Stimulated activated CD4-positive, alpha-beta T cell treated with anti-CD3 and anti-CD28 coated beads, Interleukin-12 subunit alpha, Interleukin-12 subunit beta, amount 100 ng/mL, for 4 hours (primary cell): ENCODE measurements around the gene DAGLA.

Experiments
- DNase-seq: peaks from one replicate; pipeline ENCODE4 v3.0.0-alpha.2; 2020

Gene DAGLA

GRCh38 chr11:61691380-61692156 lies 11.4 kb downstream of the DAGLA start:
- DNase-seq, result no peak

- no peak for DNase-seq
Observed at GRCh38 chr11:61693922-61694601, 13.9 kb downstream of the DAGLA start.

GRCh38 chr11:61694602-61694939 lies 14.4 kb downstream of the DAGLA start:
- no peak for DNase-seq

GRCh38 chr11:61694946-61695706 lies 14.9 kb downstream of the DAGLA start:
- DNase-seq, result no peak

GRCh38 chr11:61695917-61696316 lies 15.7 kb downstream of the DAGLA start:
- DNase-seq, result peak; percentile 89

- DNase-seq, result no peak
Observed at GRCh38 chr11:61696602-61697001, 16.4 kb downstream of the DAGLA start.

- DNase-seq, result no peak
Observed at GRCh38 chr11:61697078-61697502, 16.9 kb downstream of the DAGLA start.

GRCh38 chr11:61697764-61698163 lies 17.6 kb downstream of the DAGLA start:
- no peak for DNase-seq

- no peak for DNase-seq
Observed at GRCh38 chr11:61698173-61698948, 18.2 kb downstream of the DAGLA start.

GRCh38 chr11:61699737-61700160 lies 19.6 kb downstream of the DAGLA start:
- no peak for DNase-seq

- DNase-seq, result no peak
Observed at GRCh38 chr11:61700212-61700611, 20.0 kb downstream of the DAGLA start.

- no peak for DNase-seq
Observed at GRCh38 chr11:61700720-61701119, 20.5 kb downstream of the DAGLA start.

GRCh38 chr11:61701242-61701886 lies 21.2 kb downstream of the DAGLA start:
- DNase-seq, result no peak

GRCh38 chr11:61702701-61703312 lies 22.6 kb downstream of the DAGLA start:
- no peak for DNase-seq

- DNase-seq, result no peak
Observed at GRCh38 chr11:61704838-61705237, 24.6 kb downstream of the DAGLA start.

- DNase-seq, result no peak
Observed at GRCh38 chr11:61706452-61707400, 26.5 kb downstream of the DAGLA start.

- no peak for DNase-seq
Observed at GRCh38 chr11:61707574-61707973, 27.4 kb downstream of the DAGLA start.

GRCh38 chr11:61709110-61709509 lies 28.9 kb downstream of the DAGLA start:
- no peak for DNase-seq

- no peak for DNase-seq
Observed at GRCh38 chr11:61709572-61709971, 29.4 kb downstream of the DAGLA start.

GRCh38 chr11:61710019-61710418 lies 29.8 kb downstream of the DAGLA start:
- DNase-seq, result no peak

- DNase-seq, result no peak
Observed at GRCh38 chr11:61711037-61711436, 30.8 kb downstream of the DAGLA start.
